ENCODE results near the gene QKI.
"Not testable (repeated sequence)": the region's sequence is repeated elsewhere in the genome, so short reads cannot be mapped to it uniquely, and the experiment has no call there.

Gene QKI

GRCh38 chr6:163444077-163444476 is 29.6 kb downstream of the QKI start:
- no peak for DNase-seq

GRCh38 chr6:163446549-163446948 is 32.0 kb downstream of the QKI start:
- no peak for DNase-seq

DNA sequence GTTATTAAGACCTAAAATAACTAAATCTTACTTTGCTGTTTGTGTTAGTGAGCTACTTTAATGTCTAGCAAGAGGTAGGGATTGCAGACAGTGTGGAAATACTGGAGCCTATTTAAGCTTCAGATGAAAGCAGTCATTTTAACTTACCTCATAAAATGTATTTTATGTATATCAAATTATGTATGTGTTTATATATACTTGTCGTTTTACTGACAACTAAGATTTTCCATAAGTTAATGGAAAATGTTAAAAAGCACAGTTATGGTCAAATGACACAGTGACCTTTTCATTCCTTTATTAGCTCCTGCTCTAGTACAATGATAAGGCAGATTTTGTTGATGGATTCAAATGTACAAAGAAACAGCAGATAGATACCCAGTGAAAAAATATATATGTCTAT is 34.6 kb downstream of the QKI start:
- no peak for DNase-seq

- DNase-seq = no peak
These were observed 39.9 kb downstream of the QKI start for GRCh38 chr6:163454425-163454824.

- peak; percentile 33 for DNase-seq
These were observed 41.0 kb downstream of the QKI start for GRCh38 chr6:163455552-163455951.

DNA sequence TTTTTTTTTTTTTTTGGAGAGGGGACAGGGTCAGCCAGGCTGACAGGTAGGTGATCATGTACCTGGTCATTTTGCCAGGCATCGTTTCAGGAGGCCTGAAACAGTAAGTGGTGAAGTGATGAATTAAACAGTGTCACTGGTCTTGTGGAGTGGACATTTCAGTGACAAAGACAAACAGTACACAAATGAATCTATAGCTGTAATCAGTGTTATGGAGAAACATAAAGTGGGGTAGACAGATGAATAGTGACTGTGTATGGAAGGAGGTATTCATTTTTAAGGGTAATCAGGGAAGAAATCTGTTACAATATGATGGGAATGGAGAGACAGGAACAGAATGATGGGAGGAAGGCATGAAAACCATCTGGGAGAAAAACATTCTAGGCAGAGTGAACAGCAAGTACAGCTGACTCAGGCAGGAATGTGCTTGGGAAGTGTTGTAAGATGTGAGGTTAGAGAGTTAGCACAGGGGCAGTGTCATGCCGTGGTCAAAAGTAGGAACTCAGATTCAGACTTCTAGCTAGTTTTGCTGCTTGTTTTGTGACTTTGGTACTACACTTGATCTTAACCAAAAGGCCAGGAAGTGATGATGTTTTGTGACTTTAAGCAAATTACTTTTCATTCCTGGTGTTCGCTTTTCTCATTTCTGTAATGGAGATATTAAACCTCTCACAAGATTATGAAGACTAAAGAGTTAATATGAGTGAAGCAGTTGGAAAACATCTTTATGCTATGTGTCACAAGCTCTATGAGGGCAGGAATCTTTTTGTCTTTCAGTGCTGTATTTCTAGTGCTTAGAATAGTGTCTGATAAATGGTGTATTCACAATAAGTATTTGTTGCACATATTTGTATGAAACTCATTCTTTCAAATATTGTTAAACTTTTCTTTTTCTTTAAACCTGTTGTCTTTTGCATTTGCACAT is 43.4 kb downstream of the QKI start:
- peak; percentile 91 for DNase-seq

- DNase-seq = no peak
These were observed 44.5 kb downstream of the QKI start for GRCh38 chr6:163459007-163459406.

DNA sequence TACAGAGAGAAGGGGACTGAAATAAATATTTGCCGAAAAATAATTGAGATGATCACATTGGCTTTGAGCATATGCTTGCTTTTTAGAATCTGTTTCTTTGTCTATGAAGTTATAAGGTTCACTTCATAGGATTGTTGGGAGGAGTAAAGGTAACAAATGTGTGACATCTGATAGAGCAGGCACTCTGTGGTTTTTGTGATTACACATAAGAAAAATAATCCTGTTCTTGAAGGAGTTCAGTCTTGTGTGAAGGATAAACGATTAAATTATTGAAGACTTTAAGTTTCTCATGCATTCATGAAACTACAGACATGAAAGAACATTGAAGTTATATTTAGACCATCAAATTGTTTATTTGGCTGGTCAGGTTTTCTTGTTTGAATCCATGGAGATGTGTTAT is 45.0 kb downstream of the QKI start:
- no peak for DNase-seq

- no peak for DNase-seq
These were observed 45.8 kb downstream of the QKI start for GRCh38 chr6:163460307-163460782.

GRCh38 chr6:163461696-163462095 is 47.2 kb downstream of the QKI start:
- no peak for DNase-seq

GRCh38 chr6:163463180-163463579 is 48.7 kb downstream of the QKI start:
- DNase-seq = no peak

GRCh38 chr6:163463795-163464194 is 49.3 kb downstream of the QKI start:
- no peak for DNase-seq

GRCh38 chr6:163466839-163467390 is 52.4 kb downstream of the QKI start:
- DNase-seq = no peak

DNA sequence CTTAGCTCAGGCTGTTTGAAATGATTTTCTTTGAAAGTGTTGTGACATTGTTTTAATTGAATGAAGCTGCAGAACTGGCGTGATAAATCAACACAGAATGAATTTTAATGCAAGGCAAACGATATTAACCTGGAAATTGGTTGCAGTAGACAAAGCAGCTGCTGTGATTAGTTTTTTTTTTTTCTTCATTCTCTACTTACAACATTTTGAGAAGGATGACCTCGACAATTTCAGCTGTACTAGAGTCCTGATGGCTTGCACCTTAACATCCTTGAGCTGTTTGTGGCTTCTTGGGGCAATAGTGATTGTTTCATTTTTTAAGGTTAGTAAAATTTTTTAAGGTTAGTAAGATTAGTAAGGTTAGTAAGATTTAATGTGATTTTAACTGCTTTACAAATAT is 54.2 kb downstream of the QKI start:
- DNase-seq = no peak

GRCh38 chr6:163469459-163469985 is 55.0 kb downstream of the QKI start:
- no peak for DNase-seq

DNA sequence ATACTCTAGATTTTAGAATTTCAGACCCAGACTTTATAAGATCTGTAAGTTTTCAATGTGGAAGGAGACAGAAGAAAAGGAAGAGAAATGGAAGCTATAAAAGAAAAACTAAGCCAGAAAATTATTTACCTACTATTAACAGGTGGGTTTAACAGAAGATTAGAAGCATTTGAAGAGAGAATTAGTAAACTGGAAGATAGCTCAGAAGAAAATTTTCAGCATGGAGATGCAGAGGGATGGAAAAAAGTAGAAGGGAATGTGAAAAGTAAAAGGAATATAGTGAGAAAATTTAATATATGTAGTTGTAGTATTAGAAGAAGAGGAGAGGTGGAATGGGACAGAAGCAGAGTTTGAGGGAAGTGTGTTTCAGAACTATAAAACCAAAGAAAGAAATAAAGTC is 56.1 kb downstream of the QKI start:
- DNase-seq = no peak

- DNase-seq = no peak
These were observed 60.1 kb downstream of the QKI start for GRCh38 chr6:163474581-163474980.

DNA sequence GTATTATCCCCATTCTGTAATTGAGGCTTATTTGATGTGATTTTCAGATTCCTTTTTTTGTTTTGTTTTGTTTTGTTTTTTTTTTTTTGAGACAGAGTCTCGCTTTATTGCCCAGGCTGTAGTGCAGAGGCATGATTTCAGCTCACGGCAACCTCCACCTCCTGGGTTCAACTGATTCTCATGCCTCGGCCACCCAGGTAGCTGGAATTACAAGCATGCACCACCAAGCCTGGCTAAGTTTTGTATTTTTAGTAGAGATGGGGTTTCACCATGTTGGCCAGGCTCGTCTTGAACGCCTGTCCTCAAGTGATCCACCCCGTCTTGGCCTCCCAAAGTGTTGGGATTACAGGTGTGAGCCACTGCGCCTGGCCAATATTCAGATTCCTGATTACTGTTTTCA is 62.4 kb downstream of the QKI start:
- DNase-seq = not testable (repeated sequence)

DNA sequence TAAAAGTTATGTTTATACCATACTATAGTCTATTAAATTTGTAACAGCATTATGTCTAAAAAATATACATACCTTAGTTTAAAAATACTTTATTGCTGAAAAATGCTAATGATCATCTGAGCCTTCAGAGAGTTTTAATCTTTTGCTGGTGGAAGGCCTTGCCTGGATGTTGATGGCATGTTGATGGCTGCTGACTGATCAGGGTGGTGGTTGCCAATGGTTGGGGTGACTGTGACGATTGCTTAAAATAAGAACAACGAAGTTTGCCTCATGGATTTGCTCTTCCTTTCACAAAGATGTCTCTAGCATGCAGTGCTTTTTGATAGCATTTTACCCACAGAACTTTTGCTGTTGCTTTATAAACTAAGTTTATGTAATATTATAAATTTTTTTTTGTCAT is 68.6 kb downstream of the QKI start:
- no peak for DNase-seq

DNA sequence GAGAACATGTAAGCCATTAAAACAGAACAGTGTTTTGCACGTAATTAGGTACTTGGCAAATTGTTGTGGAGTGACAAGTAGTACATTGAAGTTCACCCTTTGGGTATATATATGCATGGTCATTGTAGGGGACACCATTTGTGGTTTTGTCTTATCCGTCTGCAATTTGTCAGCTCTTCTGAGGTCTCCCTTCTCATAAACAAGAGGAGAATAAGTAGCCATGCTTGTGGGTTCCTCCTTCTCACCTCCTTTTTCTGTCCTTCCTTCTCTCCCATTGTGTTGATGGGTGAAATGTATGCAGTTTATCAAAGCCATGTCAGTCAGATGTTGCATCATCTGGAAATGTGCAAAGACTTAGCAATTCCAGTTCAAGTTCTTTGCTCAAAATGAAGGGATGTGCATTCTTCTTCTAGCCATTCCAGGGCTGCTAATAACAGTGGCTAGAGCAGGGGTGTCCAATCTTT is 70.9 kb downstream of the QKI start:
- DNase-seq = peak; percentile 54

DNA sequence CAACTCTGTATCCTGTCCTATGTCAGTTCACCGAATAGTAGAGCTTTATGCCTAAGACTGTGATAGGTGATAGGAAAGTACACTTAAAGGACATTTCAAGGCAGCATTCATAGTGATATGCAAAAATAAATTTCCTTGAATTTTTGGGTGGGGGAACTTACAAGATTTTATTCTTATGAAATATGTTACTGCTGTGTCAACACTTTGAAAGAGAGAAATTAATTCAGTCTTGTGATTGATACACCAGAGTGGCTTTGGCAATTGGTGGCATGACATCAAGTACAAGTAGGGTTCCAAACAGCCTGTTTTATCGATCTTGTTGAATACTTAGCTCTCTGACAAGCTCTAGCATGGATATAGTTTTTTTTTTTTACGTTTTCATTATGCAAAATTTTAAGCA is 72.3 kb downstream of the QKI start:
- DNase-seq = no peak

DNA sequence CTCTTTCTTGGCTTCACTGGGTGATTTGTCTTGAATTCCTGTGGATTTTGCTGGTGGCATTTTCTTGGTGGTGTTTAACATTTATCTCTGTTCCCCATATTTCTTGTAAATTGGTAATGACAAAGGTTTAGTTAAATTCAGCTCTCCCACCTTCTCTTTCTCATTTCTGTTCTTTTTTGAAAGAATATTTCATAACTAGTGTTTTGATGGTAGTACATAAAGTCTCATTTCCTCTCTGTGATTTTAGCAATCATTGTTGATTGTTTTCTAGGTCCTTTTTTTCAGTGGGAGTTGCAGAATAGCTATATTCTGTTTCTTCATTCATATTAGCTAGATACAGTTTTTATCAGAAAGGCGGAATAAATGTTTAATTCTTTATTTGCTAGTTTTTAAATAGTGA is 73.1 kb downstream of the QKI start:
- DNase-seq = no peak

- peak; percentile 47 for DNase-seq
These were observed 75.1 kb downstream of the QKI start for GRCh38 chr6:163489584-163489983.

All from fibroblast of upper back skin (primary cell).